GM19372 (cell line): ENCODE results near the gene MRPS11.
"Not testable (repeated sequence)": the region's sequence is repeated elsewhere in the genome, so short reads cannot be mapped to it uniquely, and the experiment has no call there.

ENCODE experiments used
- ATAC-seq: cut with Tn5 transposase; IDR thresholded peaks from one replicate; pipeline ENCODE4 v1.9.1; 2021; ENCODE audit warnings: mild to moderate bottlenecking, low read depth, moderate library complexity; ENCODE audit not compliant: unreplicated experiment

Gene MRPS11

GRCh38 chr15:88487796-88488523 lies 20.5 kb downstream of the MRPS11 start:
- no peak for ATAC-seq

DNA sequence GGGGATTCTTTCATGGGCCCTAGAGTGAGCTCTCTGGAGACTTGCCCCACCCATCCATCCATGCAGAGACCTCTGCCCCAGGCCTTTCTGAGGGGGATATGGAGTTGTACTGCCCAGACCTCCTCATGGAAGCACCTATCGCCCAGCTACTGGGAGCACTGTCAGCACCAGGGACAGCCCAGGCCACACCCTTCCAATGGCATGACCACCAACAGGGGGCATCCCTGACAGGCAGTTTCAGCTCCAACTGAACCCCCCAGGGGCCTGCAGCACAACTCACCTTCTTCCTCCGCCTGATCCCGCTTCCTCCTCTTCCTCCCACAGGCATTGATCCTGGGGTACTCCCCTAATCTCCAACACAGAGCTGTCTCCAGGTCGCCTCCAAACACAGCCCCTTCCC lies 21.8 kb downstream of the MRPS11 start:
- no peak for ATAC-seq

DNA sequence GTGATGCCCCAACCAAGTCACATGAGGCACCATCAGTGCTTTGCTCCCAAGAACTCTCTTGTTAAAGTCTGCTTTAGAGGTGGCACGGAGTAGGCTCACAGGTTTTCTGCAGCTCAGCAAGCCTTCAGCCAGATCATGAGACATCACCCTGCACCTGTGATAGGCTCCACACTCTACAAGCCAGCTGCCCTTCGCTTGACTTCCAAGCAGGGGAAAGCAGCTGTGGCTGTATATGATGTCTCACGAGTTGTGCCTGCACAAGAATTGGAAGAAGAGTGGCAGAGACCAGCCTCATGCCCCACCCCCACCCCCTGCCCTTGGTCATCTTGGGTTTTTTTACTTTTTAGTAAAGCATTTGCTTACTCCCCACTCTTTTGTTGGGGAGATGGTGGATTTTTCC lies 22.5 kb downstream of the MRPS11 start:
- no peak for ATAC-seq

GRCh38 chr15:88491158-88491557 lies 23.6 kb downstream of the MRPS11 start:
- ATAC-seq, result no peak

GRCh38 chr15:88493844-88494243 lies 26.3 kb downstream of the MRPS11 start:
- no peak for ATAC-seq

GRCh38 chr15:88497109-88497765 lies 29.7 kb downstream of the MRPS11 start:
- ATAC-seq, result no peak

GRCh38 chr15:88498996-88499395 lies 31.5 kb downstream of the MRPS11 start:
- ATAC-seq, result no peak

DNA sequence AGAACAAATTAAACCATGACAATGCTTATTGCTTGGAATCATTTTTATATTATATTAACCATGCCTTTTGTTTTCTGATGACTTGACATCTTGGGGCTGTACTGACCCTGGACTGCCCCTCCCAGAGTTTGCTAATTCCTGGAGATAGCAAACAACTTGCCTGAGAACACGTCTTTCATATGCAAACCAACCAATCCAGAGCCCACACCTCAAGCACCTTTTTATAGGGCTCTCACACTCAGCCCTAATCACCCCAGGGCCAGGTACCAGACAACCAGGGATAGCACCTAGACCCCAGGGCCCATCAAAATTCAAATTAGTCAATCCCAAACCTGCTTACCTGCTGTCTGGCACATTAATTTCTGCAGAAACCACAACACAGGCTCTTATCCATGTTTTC lies 36.9 kb downstream of the MRPS11 start:
- no peak for ATAC-seq

GRCh38 chr15:88505721-88506120 lies 38.2 kb downstream of the MRPS11 start:
- ATAC-seq, result no peak

DNA sequence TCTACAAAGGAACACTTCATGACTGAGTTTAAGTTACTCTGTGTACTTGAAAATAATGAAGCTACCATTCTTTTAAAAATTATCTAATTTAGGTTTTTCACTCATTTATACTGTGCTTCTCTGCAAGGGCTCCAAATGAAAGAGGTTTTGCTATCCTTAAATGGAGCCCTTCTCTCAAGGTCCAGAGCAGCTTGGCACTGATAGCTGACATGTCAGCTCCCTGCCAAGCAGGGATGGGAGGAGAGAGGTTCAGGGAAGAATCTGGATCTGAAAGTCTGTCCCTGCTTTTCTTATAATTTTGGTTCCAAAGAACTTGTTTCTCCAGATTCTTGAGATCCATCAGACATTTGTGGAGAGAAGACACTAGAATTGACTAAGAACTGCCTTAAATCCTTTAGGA lies 39.1 kb downstream of the MRPS11 start:
- ATAC-seq, result no peak

DNA sequence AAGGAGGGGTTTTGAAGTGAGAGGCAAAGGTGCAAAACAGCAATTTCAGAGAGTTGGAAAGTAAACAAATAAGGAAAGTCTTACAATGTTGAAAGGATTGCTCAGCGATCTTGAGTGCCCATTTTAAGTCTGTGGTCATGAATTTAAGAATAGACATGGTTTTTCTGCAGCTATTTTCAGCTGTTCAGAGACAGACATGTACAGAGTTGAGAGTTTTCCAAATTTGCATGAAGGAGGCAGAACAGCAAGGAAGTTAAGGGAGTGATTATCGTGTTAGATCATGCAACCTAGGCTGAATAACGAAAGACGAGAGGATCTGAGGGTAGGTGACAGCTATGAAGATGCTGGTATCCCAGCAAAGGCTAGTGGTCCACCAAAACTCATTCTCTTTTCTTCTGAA lies 41.8 kb downstream of the MRPS11 start:
- ATAC-seq, result no peak

DNA sequence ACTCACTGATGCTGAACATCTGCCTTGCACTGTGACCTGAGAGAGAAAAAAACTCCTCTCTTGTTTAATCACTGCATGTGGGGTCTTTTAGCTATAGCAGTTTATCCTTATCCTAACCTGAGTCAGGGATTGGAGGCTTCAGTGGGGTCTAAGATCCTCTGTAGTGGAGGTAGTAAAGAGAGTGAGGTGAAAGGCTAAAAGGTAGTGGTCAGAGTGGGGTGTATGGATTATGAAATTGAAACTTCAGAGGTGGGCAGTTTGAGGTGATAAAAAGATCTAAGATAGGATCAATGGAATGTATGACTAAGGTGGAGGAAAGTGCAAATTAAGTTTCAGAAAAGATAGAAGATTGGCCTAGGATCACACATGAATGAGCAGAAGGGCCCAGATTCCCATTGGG lies 42.5 kb downstream of the MRPS11 start:
- no peak for ATAC-seq

GRCh38 chr15:88511161-88511560 lies 43.7 kb downstream of the MRPS11 start:
- no peak for ATAC-seq

DNA sequence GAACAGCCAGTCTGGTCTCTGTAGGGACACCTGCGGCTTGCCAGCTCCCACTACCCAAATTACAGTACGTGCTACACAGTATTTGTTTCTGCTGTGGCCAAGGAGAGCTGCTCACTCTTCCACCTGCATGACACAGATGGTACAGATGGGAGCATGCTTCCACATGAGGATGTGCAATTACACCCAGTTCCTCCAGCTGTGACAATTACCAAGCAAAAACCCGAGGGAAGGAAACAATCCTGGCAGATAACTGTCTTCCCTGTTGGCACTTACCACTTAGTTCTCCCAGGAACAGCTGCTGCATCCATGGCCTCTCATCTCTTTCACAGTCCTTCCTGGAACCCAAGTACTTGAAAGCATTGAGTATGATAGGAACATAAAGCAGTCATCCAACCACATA lies 44.6 kb downstream of the MRPS11 start:
- no peak for ATAC-seq

- ATAC-seq, result no peak
Measured at GRCh38 chr15:88512601-88513000, 45.1 kb downstream of the MRPS11 start.

DNA sequence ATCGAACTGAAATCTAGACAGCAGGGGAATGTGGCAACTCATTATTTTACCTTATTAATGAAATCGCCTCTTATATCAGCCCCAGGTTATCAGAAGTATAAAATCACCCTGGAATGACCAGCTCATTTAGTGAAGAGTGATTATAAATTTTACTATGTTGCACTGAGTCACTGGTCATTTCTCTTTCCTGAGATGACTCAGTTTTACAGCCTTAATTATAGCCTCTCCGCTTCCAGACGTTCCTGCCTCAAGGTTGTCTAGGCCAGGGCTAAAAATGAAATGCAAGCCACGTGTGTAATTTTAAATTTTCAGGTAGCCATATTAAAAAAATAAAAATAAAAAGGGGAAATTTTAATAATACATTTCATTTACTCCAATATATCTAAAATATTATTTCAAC lies 45.7 kb downstream of the MRPS11 start:
- ATAC-seq, result no peak

GRCh38 chr15:88518903-88519302 lies 51.4 kb downstream of the MRPS11 start:
- ATAC-seq, result no peak

DNA sequence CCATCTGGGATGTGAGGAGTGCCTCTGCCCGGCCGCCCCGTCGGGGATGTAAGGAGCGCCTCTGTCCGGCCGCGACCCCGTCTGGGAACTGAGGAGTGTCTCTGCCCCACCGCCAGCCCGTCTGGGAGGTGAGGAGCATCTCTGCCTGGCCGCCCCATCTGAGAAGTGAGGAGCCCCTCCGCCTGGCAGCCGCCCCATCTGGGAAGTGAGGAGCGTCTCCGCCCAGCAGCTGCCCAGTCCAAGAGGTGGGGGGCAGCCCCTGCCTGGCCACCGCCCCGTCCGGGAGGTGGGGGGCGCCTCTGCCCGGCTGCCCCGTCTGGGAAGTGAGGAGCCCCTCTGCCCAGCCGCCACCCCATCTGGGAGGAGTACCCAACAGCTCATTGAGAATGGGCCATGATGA lies 56.6 kb downstream of the MRPS11 start:
- not testable (repeated sequence) for ATAC-seq

- no peak for ATAC-seq
Measured at GRCh38 chr15:88525418-88525817, 57.9 kb downstream of the MRPS11 start.

GRCh38 chr15:88526247-88526879 lies 58.9 kb downstream of the MRPS11 start:
- no peak for ATAC-seq

GRCh38 chr15:88529021-88529630 lies 61.6 kb downstream of the MRPS11 start:
- ATAC-seq, result no peak
